Suprapubic skin (tissue), 4 donors: ENCODE measurements around the gene PLEKHO2. TPM values are rescaled to one million over a fixed set of nuclear protein-coding genes. Genes with fewer than 3 reads are reported as not detected.

Experiments used
- DNase-seq, 2 donors: peaks; one replicate each; pipeline ENCODE4 v3.0.0-alpha.2; 2019; ENCODE audit warnings: low spot score in 2 of 2
- H3K27ac ChIP-seq: fragments of 200-600 bp; sonication (generic); one replicate; pipeline ENCODE4 v1.5.1; 2019
- H3K27me3 ChIP-seq: fragments of 200-600 bp; sonication (generic); one replicate; pipeline ENCODE4 v1.5.1; 2019
- H3K36me3 ChIP-seq: fragments of 200-600 bp; sonication (generic); one replicate; pipeline ENCODE4 v1.5.1; 2019
- H3K4me1 ChIP-seq: fragments of 200-600 bp; sonication (generic); one replicate; pipeline ENCODE4 v1.5.1; 2019
- H3K4me3 ChIP-seq: fragments of 200-600 bp; sonication (generic); one replicate; pipeline ENCODE4 v1.5.1; 2019; ENCODE audit warnings: mild to moderate bottlenecking
- H3K9me3 ChIP-seq: fragments of 200-600 bp; sonication (generic); one replicate; pipeline ENCODE4 v1.5.1; 2019
- EP300 ChIP-seq: sonication (generic); formaldehyde crosslinking; IDR thresholded peaks from one replicate; pipeline ENCODE4 v1.6.1; 2017; ENCODE audit warnings: antibody characterized with exemption
- POLR2A ChIP-seq, 2 donors: fragments of 450-650 bp; IDR thresholded peaks; one replicate each; pipeline ENCODE4 v1.6.1; 2017; ENCODE audit warnings: antibody characterized with exemption in 2 of 2, mild to moderate bottlenecking in 2 of 2, moderate library complexity in 2 of 2
- POLR2AphosphoS5 ChIP-seq, 3 donors: sonication (generic); formaldehyde crosslinking; IDR thresholded peaks; one replicate each; pipeline ENCODE4 v1.6.1; 2017; ENCODE audit warnings: antibody characterized with exemption in 3 of 3
- WGBS: methylation state at CpG from one replicate; pipeline ENCODE4 v1.1.5; 2018; 5-methylcytosine and 5-hydroxymethylcytosine counted together
- total RNA-seq, 4 donors: library from RNA; depleted of rRNA; stranded (reverse); fragments of >200 nt; gene quantifications; one replicate each; pipeline ENCODE4 v1.1.0, GENCODE V29; 2016
- TF ChIP-seq, protein P1 (sequence below), 2 donors: fragments of 200-600 bp in 1 of 2; fragments of 450-650 bp in 1 of 2; sonication (generic) in 1 of 2; IDR thresholded peaks; one replicate each; pipeline ENCODE4 v1.5.1; 2016 to 2019; ENCODE audit warnings: antibody characterized with exemption in 2 of 2, mild to moderate bottlenecking in 1 of 2, moderate library complexity in 1 of 2

Gene PLEKHO2
- total RNA-seq, 4 donors from 2014 or later = 6.7 to 13.8 (median 8.0) TPM

DNA sequence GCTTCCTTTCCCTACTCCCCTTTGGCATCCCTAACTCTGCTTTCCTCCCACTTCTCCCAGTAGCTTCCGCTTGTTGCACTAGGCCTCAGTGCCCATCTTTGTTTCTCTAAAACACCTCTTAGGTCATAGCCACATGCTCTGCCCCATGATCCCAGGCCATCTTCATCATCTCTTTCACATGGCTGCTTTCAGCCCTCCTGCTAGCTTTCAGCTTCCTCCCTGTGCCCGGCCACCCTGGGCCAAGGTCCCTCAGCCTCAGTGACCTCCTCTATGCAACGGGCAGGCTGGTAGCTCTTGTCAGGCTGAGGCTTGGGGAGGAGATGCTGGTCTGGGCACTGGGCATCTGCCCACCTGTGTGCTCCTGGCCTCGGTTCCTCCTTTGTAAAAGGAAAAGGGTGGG, 2.3 kb downstream of the PLEKHO2 start:
- Histone ChIP-seq H3K27me3 (no peaks in the 10 kb centered on the region), H3K4me3 (peak overlapping the region; percentile 82), H3K4me1 (peaks cover 62% of the 10 kb centered on the region), H3K36me3 (peaks cover 7% of the 10 kb centered on the region), H3K27ac (peak overlapping the region; percentile 28), H3K9me3 (no peaks in the 10 kb centered on the region)
- DNase-seq = no peak
- TF ChIP-seq POLR2AphosphoS5 (IDR thresholded peaks at IDR 0.05) (no peak), EP300 (no peak), POLR2A (IDR thresholded peaks at IDR 0.05) (no peak)
- TF ChIP-seq, protein P1, sequence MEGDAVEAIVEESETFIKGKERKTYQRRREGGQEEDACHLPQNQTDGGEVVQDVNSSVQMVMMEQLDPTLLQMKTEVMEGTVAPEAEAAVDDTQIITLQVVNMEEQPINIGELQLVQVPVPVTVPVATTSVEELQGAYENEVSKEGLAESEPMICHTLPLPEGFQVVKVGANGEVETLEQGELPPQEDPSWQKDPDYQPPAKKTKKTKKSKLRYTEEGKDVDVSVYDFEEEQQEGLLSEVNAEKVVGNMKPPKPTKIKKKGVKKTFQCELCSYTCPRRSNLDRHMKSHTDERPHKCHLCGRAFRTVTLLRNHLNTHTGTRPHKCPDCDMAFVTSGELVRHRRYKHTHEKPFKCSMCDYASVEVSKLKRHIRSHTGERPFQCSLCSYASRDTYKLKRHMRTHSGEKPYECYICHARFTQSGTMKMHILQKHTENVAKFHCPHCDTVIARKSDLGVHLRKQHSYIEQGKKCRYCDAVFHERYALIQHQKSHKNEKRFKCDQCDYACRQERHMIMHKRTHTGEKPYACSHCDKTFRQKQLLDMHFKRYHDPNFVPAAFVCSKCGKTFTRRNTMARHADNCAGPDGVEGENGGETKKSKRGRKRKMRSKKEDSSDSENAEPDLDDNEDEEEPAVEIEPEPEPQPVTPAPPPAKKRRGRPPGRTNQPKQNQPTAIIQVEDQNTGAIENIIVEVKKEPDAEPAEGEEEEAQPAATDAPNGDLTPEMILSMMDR (IDR thresholded peaks at IDR 0.05) = no peak
- 58% methylated on average over 4 of the region's 4 CpGs for WGBS

DNA sequence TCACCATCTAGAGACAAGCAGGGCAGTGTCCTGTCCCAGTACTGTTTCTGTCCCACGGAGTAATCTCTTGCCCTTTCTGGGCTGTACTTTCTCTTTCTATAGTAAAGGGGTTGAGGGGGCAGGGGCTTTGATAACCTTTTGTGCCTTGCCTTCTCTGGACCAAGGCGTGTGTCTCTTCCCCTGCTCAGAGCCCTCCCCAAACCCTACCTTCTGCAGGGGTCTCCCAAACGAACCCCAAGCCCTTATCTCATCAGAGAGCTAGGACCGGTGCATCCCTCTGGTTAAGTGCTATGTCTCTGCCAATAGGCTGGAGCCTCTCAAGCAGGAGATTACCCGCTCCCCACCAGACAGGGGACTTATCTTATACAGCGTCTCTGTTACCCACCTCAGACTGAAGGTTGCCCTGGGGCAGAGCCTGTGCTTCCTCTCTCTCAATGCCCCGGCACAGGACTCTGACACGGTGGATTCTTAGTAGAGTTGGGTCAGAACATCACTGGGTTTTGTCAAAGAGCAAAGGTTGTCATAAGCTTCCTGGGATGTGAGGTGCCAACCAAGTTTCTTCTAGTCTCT, 2.9 kb downstream of the PLEKHO2 start:
- Histone ChIP-seq H3K9me3 (no peaks in the 10 kb centered on the region), H3K27me3 (no peaks in the 10 kb centered on the region), H3K4me1 (peaks cover 66% of the 10 kb centered on the region), H3K4me3 (peak overlapping the region; percentile 82), H3K27ac (peak overlapping the region; percentile 25), H3K36me3 (peaks cover 14% of the 10 kb centered on the region)
- TF ChIP-seq, protein P1 (IDR thresholded peaks at IDR 0.05) = no peak
- TF ChIP-seq EP300 (no peak), POLR2A (IDR thresholded peaks at IDR 0.05) (no peak), POLR2AphosphoS5 (IDR thresholded peaks at IDR 0.05) (no peak)
- WGBS = 41% methylated on average over 8 of the region's 8 CpGs
- DNase-seq = no peak

DNA sequence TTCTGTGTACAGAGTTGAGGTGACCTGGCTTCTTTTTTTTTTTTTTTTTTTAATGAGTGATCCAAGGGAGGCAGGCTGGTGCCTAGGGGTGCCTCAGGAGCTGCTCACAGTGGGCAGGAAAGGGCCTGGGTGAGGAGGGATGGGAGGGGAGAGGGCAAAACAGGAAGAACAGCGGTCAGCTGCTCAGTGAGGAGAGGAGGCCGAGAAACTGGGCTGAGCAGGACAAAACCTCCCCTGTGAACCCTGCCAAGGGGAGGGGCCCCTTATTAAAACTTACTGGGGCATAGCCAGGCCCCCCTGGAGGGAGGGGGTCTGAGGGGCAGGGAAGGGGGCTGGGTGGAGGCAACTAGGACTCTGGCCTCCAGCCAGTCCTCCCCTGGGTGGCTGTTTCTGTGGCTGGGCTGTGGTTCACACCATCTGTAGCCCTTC, 3.5 kb downstream of the PLEKHO2 start:
- H3K36me3 ChIP-seq = peaks cover 16% of the 10 kb centered on the region
- peak overlapping the region; percentile 82 for H3K4me3 ChIP-seq
- H3K27ac ChIP-seq = peak overlapping the region; percentile 61
- peaks cover 70% of the 10 kb centered on the region for H3K4me1 ChIP-seq
- 27% methylated on average over 2 of the region's 2 CpGs for WGBS
- no peaks in the 10 kb centered on the region for H3K9me3 ChIP-seq
- no peak for DNase-seq
- no peaks in the 10 kb centered on the region for H3K27me3 ChIP-seq
- TF ChIP-seq POLR2A (IDR thresholded peaks at IDR 0.05) (no peak), POLR2AphosphoS5 (IDR thresholded peaks at IDR 0.05) (no peak), EP300 (no peak)
- TF ChIP-seq, protein P1 (IDR thresholded peaks at IDR 0.05) = no peak

DNA sequence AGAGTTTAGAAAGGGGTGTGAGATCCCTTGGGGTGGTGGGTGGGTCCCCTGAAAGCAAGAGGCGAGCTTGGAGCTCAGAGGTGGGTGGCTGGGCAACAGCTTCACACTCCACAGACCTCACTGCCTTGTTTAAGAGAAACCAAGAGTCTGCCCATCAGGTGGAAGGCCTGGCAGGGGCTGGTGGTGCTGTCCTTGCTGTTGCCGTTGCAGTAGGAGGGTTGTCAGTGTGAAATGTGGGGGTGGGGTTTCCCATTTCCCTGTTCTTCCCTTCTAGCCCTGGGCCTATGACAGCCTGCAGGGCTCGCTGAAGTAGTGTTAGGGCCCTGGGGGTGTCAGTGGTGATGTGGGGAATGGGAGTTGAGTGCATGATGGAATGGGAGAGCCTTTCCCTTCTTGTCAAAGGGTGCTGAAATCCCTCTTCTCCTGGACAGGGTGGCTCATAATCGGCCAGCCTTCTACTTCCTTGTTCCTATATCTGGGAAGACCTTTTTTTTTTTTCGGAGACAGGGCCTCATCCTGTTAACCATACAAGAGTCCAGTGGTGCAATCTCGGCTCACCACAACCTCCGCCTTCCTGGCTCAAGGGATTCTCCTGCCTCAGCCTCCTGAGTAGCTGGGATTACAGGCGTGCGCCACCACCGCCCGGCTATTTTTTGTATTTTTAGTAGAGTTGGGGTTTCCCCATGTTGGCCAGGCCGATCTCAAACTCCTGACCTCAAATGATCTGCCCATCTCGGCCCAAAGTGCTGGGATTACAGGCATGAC, 4.3 kb downstream of the PLEKHO2 start:
- peak overlapping the region; percentile 9 for H3K4me3 ChIP-seq
- peaks cover 71% of the 10 kb centered on the region for H3K4me1 ChIP-seq
- TF ChIP-seq POLR2AphosphoS5 (IDR thresholded peaks at IDR 0.05) (no peak), POLR2A (IDR thresholded peaks at IDR 0.05) (no peak), EP300 (no peak)
- TF ChIP-seq, protein P1 (IDR thresholded peaks at IDR 0.05) = no peak
- WGBS = 62% methylated on average over 13 of the region's 13 CpGs
- no peaks in the 10 kb centered on the region for H3K9me3 ChIP-seq
- H3K27me3 ChIP-seq = no peaks in the 10 kb centered on the region
- no peak for DNase-seq
- H3K27ac ChIP-seq = peak overlapping the region; percentile 61
- peaks cover 16% of the 10 kb centered on the region for H3K36me3 ChIP-seq

DNA sequence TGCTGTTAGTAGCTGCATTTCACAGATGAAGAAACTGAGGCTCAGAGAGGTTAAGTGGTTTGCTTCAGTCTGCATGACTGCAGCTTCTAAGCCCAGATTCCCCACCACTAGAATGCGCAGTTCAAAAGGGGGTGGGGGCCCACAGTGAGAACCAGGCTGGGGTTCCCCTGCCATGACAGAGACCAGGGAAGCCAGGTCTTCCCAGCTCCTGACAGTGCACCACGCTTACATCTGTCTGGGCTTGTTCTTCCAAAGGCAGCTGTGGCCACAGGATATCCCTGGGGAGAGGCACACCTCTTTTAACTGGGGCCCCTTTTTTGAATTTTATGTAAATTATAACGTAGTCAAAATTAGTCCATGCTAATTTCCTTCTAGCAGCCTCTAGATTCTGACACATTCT, 5.3 kb downstream of the PLEKHO2 start:
- no peaks in the 10 kb centered on the region for H3K27me3 ChIP-seq
- TF ChIP-seq POLR2AphosphoS5 (IDR thresholded peaks at IDR 0.05) (no peak), POLR2A (IDR thresholded peaks at IDR 0.05) (no peak), EP300 (no peak)
- TF ChIP-seq, protein P1 (IDR thresholded peaks at IDR 0.05) = no peak
- no peak overlapping the region for H3K4me3 ChIP-seq
- H3K9me3 ChIP-seq = no peaks in the 10 kb centered on the region
- no peak for DNase-seq
- WGBS = 36% methylated on average over 3 of the region's 3 CpGs
- H3K36me3 ChIP-seq = peaks cover 16% of the 10 kb centered on the region
- H3K4me1 ChIP-seq = peaks cover 79% of the 10 kb centered on the region
- H3K27ac ChIP-seq = no peak overlapping the region
